Measurements from ENCODE around the gene SDHA.
A peak's percentile ranks its signal among the peaks of the same experiment; 100 is the strongest.
"Not testable (repeated sequence)": the region's sequence is repeated elsewhere in the genome, so short reads cannot be mapped to it uniquely, and the experiment has no call there.

SDHA gene

DNA sequence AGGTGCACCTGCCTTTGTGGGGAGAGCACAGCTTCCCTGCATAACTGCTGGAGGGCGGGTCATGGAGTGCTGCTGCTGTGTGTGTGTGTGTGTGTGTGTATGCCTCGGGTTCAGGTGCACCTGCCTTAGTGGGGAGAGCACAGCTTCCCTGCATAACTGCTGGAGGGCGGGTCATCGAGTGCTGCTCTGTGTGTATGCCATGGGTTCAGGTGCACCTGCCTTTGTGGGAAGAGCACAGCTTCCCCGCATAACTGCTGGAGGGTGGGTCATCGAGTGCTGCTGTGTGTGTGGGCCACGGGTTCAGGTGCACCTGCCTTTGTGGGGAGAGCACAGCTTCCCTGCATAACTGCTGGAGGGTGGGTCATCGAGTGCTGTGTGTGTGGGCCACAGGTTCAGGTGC lies 84.3 kb downstream of the SDHA start:
- peak; percentile 87 for DNase-seq

GRCh38 chr5:302966-303365 lies 84.8 kb downstream of the SDHA start:
- DNase-seq = no peak

- DNase-seq = not testable (repeated sequence)
These were observed 85.6 kb downstream of the SDHA start for GRCh38 chr5:303741-304140.

DNA sequence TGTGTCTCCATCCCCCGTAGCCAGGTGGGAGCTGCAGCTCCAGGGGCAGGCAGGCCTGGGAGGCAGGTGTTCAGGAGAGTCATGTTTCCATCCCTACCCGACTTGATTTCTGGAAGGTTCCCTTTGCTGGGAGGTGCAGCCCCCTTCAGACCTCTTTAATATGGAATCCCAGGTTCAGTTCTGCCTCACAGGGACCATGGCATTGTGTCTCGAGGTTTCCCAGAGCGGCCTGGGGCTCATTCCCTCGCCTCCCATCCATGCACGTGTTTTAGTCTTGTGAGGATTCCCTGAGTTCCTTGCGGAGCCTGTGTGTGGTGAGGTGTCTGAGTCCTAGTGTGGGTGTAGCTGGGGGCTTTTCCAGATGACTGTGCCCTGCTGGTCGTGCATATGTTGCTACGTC lies 86.9 kb downstream of the SDHA start:
- no peak for DNase-seq

DNA sequence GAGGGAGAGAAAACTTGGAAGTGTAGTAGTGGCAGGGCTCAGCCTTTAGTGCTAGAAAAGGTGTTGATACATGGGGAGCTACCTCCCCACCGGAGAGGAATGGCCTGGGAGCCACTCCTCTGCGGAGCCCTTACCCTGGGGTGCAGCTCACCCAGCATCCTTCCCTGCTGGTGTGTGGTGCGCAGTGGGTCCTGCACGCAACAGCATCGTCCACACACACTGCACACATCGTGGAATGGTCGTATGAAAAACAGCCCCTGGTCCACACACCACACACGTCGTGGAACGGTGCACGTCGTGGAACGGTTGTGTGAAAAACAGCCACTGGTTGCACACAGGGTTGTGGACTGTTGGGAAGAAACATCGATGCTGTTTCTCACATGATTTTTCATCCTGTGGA lies 87.3 kb downstream of the SDHA start:
- DNase-seq = no peak

DNA sequence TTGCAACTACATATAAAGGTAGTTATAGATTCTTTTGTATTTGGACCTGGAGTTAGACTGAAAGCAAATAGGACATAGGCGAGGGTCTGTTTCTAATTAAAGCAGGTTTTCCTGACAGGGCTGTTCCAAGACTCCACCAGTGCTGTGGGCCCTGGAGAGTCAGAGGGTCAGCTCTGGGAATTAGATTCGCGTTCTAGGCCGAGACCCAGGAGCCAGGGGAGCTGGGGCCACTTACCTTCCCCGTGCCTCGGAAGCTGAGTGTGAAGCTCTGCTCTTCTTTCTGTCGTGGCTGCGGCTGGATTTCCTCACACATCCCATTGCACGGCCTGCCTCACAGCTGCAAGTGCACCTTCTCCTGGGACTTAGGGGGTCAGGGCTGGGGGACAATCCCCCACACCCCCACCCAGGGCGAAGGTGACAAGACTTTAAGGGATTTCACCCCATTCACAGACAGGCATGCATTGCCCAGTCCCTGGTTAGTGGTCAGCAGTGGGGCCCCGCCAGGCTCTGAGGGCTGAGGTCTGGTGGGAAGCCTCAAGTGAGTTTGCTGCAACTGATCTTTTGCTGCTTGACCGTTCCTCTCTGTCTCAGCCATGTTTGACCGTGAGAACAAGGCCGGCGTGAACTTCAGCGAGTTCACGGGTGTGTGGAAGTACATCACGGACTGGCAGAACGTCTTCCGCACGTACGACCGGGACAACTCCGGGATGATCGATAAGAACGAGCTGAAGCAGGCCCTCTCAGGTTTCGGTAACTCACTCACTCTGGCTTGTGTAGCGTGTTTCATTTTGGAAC lies 88.1 kb downstream of the SDHA start:
- DNase-seq = no peak
